ENCODE results near the gene DFFB. TPM values are rescaled to one million over a fixed set of nuclear protein-coding genes. Genes with fewer than 3 reads are reported as not detected.

Gene DFFB
- total and polyA plus RNA-seq, 2 donors (not counting 1 experiment from before 2014, with no cell fraction given) = 6.4 to 7.6 TPM

GRCh38 chr1:3898475-3898735 is 41.1 kb downstream of the DFFB start:
- TF ChIP-seq EZH2 (IDR thresholded peaks at IDR 0.05; ENCODE audit: low read length, missing control alignments) (no peak), CTCF (conservative IDR thresholded peaks at IDR 0.05 in 1 of 2, IDR thresholded peaks at IDR 0.05 in 1 of 2; ENCODE audit: low read depth in 1 of 2, low read length in 2 of 2) (no peak)
- no peaks in the 10 kb centered on the region for H3K27me3 ChIP-seq (ENCODE audit: control insufficient read depth, insufficient read depth, low read length)
- H3K36me3 ChIP-seq (ENCODE audit: control insufficient read depth, insufficient read depth, low read length) = no peaks in the 10 kb centered on the region
- no peak overlapping the region for H3K27ac ChIP-seq (ENCODE audit: insufficient read depth, low read length)
- no peaks in the 10 kb centered on the region for H4K20me1 ChIP-seq (ENCODE audit: control insufficient read depth, extremely low read depth, insufficient read depth, low read length)
- peak overlapping the region in 1 of 4 experiments; percentile 81 for H3K4me3 ChIP-seq (replicated peaks in 1 of 4; ENCODE audit: control extremely low read depth in 1 of 4, insufficient read depth in 1 of 4, low read depth in 3 of 4, low read length in 4 of 4)
- no peak for DNase-seq (ENCODE audit: low read depth in 2 of 2)
- no peak overlapping the region for H2AFZ ChIP-seq (ENCODE audit: low read length)
- no peak overlapping the region for H3K9ac ChIP-seq (ENCODE audit: insufficient read depth, low read length)
- peaks cover 6% of the 10 kb centered on the region for H3K4me1 ChIP-seq (ENCODE audit: control insufficient read depth, extremely low read depth, insufficient read depth, low read length)
- peaks cover 60% of the 10 kb centered on the region for H3K79me2 ChIP-seq (ENCODE audit: control insufficient read depth, insufficient read depth, low read length)
- H3K9me3 ChIP-seq (ENCODE audit: control insufficient read depth, insufficient read depth, low read depth, low read length) = no peaks in the 10 kb centered on the region
- peak overlapping the region; percentile 40 for H3K4me2 ChIP-seq (ENCODE audit: extremely low read depth, insufficient read depth, low read length)

GRCh38 chr1:3898994-3899753 is 41.9 kb downstream of the DFFB start:
- DNase-seq (ENCODE audit: low read depth in 2 of 2) = no peak
- H3K9me3 ChIP-seq (ENCODE audit: control insufficient read depth, insufficient read depth, low read depth, low read length) = no peaks in the 10 kb centered on the region
- no peaks in the 10 kb centered on the region for H4K20me1 ChIP-seq (ENCODE audit: control insufficient read depth, extremely low read depth, insufficient read depth, low read length)
- H3K27ac ChIP-seq (ENCODE audit: insufficient read depth, low read length) = peak overlapping the region; percentile 93
- H3K4me3 ChIP-seq (replicated peaks in 1 of 4; ENCODE audit: control extremely low read depth in 1 of 4, insufficient read depth in 1 of 4, low read depth in 3 of 4, low read length in 4 of 4) = peak overlapping the region; percentile 81 to 95 (median 89)
- peak overlapping the region; percentile 90 for H3K9ac ChIP-seq (ENCODE audit: insufficient read depth, low read length)
- peaks cover 54% of the 10 kb centered on the region for H3K79me2 ChIP-seq (ENCODE audit: control insufficient read depth, insufficient read depth, low read length)
- H3K27me3 ChIP-seq (ENCODE audit: control insufficient read depth, insufficient read depth, low read length) = no peaks in the 10 kb centered on the region
- TF ChIP-seq CTCF (conservative IDR thresholded peaks at IDR 0.05 in 1 of 2, IDR thresholded peaks at IDR 0.05 in 1 of 2; ENCODE audit: low read depth in 1 of 2, low read length in 2 of 2) = no peak
- no peaks in the 10 kb centered on the region for H3K36me3 ChIP-seq (ENCODE audit: control insufficient read depth, insufficient read depth, low read length)
- peak overlapping the region; percentile 97 for H3K4me2 ChIP-seq (ENCODE audit: extremely low read depth, insufficient read depth, low read length)
- peaks cover 6% of the 10 kb centered on the region for H3K4me1 ChIP-seq (ENCODE audit: control insufficient read depth, extremely low read depth, insufficient read depth, low read length)
- no peak overlapping the region for H2AFZ ChIP-seq (ENCODE audit: low read length)

- DNase-seq (ENCODE audit: low read depth in 2 of 2) = no peak
- TF ChIP-seq CTCF (conservative IDR thresholded peaks at IDR 0.05 in 1 of 2, IDR thresholded peaks at IDR 0.05 in 1 of 2; ENCODE audit: low read depth in 1 of 2, low read length in 2 of 2) (peak in 1 of 2 donors; percentile 26), EZH2 (IDR thresholded peaks at IDR 0.05; ENCODE audit: low read length, missing control alignments) (no peak)
- peak overlapping the region; percentile 68 for H2AFZ ChIP-seq (ENCODE audit: low read length)
Measured at GRCh38 chr1:3899754-3900149, 42.5 kb downstream of the DFFB start.

More at GRCh38 chr1:3899754-3900149, 42.5 kb downstream of the DFFB start:
- Histone ChIP-seq H3K36me3 (ENCODE audit: control insufficient read depth, insufficient read depth, low read length) (no peaks in the 10 kb centered on the region), H3K27me3 (ENCODE audit: control insufficient read depth, insufficient read depth, low read length) (no peaks in the 10 kb centered on the region), H3K4me3 (replicated peaks in 1 of 4; ENCODE audit: control extremely low read depth in 1 of 4, insufficient read depth in 1 of 4, low read depth in 3 of 4, low read length in 4 of 4) (peak overlapping the region; percentile 81 to 95 (median 89)), H3K9ac (ENCODE audit: insufficient read depth, low read length) (peak overlapping the region; percentile 90), H3K4me1 (ENCODE audit: control insufficient read depth, extremely low read depth, insufficient read depth, low read length) (peaks cover 6% of the 10 kb centered on the region), H4K20me1 (ENCODE audit: control insufficient read depth, extremely low read depth, insufficient read depth, low read length) (no peaks in the 10 kb centered on the region), H3K27ac (ENCODE audit: insufficient read depth, low read length) (peak overlapping the region; percentile 93), H3K4me2 (ENCODE audit: extremely low read depth, insufficient read depth, low read length) (peak overlapping the region; percentile 97), H3K9me3 (ENCODE audit: control insufficient read depth, insufficient read depth, low read depth, low read length) (no peaks in the 10 kb centered on the region), H3K79me2 (ENCODE audit: control insufficient read depth, insufficient read depth, low read length) (peaks cover 50% of the 10 kb centered on the region)

Data from fibroblast of lung (primary cell).